Astrocyte (in vitro differentiated cells and primary cell): ENCODE data around the gene IQCE.

Experiments
- CTCF ChIP-seq: IDR thresholded peaks from 2 replicates; pipeline ENCODE4 v1.5.1; 2011; ENCODE audit warnings: low read depth, mild to moderate bottlenecking, inconsistent platforms, low read length, moderate library complexity; ENCODE audit not compliant: insufficient read depth
- EZH2 ChIP-seq: IDR thresholded peaks from 2 replicates; pipeline ENCODE4 v1.6.1; 2012; ENCODE audit warnings: mild to moderate bottlenecking, low read length, inconsistent platforms; ENCODE audit not compliant: insufficient read depth

GRCh38 chr7:2632733-2633537 is 74.2 kb downstream of the IQCE start:
- TF ChIP-seq CTCF (no peak), EZH2 (no peak)
